Measurements from ENCODE around the gene ADARB2.

- TF ChIP-seq POLR2A (IDR thresholded peaks at IDR 0.05) (no peak), CTCF (IDR thresholded peaks at IDR 0.05) (no peak), EP300 (IDR thresholded peaks at IDR 0.05; ENCODE audit: low read depth) (no peak)
Observed at GRCh38 chr10:1643161-1643907, 94.0 kb downstream of the ADARB2 start.
